ENCODE data around the gene ROR1. TPM values are rescaled to one million over a fixed set of nuclear protein-coding genes. Genes with fewer than 3 reads are reported as not detected.

The ROR1 gene
- total and polyA plus RNA-seq, 2 of the 13 experiments (the other 11 are each of a cell fraction or from before 2014, with no cell fraction given): 0.58 to 2.3 TPM

DNA sequence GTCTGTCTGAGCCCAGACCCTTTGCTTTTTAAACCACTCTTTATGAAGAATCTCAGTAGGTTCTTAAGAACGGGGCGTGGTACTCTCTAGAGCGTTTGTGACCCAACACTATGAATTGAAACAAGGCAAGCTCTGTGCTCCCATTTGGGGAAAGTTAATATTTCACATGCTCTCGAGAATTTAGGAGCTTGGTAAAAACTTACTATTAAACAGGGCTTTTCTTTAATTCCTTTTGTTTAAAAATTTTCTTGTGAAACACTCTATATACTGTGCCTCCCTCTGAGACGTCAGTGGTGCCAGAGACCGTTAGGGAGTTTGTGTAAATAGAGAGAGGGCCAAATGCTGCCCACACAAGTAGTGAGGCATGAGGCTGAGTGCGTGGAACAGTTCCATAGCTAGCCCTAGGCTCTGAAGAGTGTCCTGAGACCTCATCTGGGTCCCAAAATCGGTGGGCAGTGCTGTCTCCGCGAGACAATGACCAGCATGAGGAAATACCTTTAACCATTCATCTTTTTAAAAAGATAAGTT is 144.7 kb downstream of the ROR1 start:
- POLR2A ChIA-PET: no interaction called here
- BruUV-seq (replicated peaks): no TSS peak
- WGBS (ENCODE audit: low lambda C conversion rate): 45% methylated on average over 10 of the region's 10 CpGs
- ATAC-seq (no peak), DNase-seq (ENCODE audit: low spot score) (no peak), FAIRE-seq (no peak)
- Histone ChIP-seq H3K36me3 (replicated peaks in 1 of 2; ENCODE audit: control insufficient read depth in 1 of 2, insufficient read depth in 2 of 2, low read length in 2 of 2) (no peaks in the 10 kb centered on the region), H3K79me2 (ENCODE audit: insufficient read depth, low read length) (no peaks in the 10 kb centered on the region), H3K9ac (ENCODE audit: insufficient read depth, low read depth, low read length) (no peak overlapping the region), H3K4me3 (replicated peaks in 1 of 3; ENCODE audit: insufficient read depth in 1 of 3, low read depth in 2 of 3, low read length in 3 of 3) (no peak overlapping the region), H3K4me1 (ENCODE audit: insufficient read depth, low read length) (peaks cover 13% of the 10 kb centered on the region), H3K27me3 (ENCODE audit: control insufficient read depth in 1 of 2, insufficient read depth in 2 of 2, low read length in 2 of 2) (no peaks in the 10 kb centered on the region), H3K27ac (ENCODE audit: extremely low read length, insufficient read depth, low read length) (no peak overlapping the region), H4K20me1 (ENCODE audit: insufficient read depth, low read length) (no peaks in the 10 kb centered on the region), H3K9me3 (ENCODE audit: low read length) (no peaks in the 10 kb centered on the region), H2AFZ (ENCODE audit: low read length) (no peak overlapping the region), H3K4me2 (ENCODE audit: low read depth, low read length) (no peak overlapping the region)
- intact Hi-C loops (cut with micrococcal nuclease; ENCODE audit: unreplicated experiment): loop anchor here (5.0 to 10.0 kb wide), 2 partner anchors 301 to 326 kb away; no protein-coding TSS in a partner anchor
- CTCF ChIA-PET (ENCODE audit: low intra/inter-chr PET ratio, low total read pairs): no interaction called here
- in situ Hi-C loops (cut with HindIII; ENCODE audit: extremely low pct_ligation_motif_present, low pct_unique_long_range_greater_than_20kb): loop anchor here (25.0 kb wide), 2 partner anchors 231 to 306 kb away; no protein-coding TSS in a partner anchor
- TF ChIP-seq SP1 (IDR thresholded peaks at IDR 0.05): no peak
- TF ChIP-seq SP1 (CRISPR knock-in tag; IDR thresholded peaks at IDR 0.05): no peak
- TF ChIP-seq, protein P1, sequence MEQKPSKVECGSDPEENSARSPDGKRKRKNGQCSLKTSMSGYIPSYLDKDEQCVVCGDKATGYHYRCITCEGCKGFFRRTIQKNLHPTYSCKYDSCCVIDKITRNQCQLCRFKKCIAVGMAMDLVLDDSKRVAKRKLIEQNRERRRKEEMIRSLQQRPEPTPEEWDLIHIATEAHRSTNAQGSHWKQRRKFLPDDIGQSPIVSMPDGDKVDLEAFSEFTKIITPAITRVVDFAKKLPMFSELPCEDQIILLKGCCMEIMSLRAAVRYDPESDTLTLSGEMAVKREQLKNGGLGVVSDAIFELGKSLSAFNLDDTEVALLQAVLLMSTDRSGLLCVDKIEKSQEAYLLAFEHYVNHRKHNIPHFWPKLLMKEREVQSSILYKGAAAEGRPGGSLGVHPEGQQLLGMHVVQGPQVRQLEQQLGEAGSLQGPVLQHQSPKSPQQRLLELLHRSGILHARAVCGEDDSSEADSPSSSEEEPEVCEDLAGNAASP (CRISPR knock-in tag; IDR thresholded peaks at IDR 0.05; ENCODE audit: borderline replicate concordance): no peak
- no peak for TF ChIP-seq HMGXB3 (CRISPR knock-in tag; IDR thresholded peaks at IDR 0.05; ENCODE audit: borderline replicate concordance)
- TF ChIP-seq, protein P2, sequence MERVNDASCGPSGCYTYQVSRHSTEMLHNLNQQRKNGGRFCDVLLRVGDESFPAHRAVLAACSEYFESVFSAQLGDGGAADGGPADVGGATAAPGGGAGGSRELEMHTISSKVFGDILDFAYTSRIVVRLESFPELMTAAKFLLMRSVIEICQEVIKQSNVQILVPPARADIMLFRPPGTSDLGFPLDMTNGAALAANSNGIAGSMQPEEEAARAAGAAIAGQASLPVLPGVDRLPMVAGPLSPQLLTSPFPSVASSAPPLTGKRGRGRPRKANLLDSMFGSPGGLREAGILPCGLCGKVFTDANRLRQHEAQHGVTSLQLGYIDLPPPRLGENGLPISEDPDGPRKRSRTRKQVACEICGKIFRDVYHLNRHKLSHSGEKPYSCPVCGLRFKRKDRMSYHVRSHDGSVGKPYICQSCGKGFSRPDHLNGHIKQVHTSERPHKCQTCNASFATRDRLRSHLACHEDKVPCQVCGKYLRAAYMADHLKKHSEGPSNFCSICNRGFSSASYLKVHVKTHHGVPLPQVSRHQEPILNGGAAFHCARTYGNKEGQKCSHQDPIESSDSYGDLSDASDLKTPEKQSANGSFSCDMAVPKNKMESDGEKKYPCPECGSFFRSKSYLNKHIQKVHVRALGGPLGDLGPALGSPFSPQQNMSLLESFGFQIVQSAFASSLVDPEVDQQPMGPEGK (CRISPR knock-in tag; IDR thresholded peaks at IDR 0.05): no peak
- TF ChIP-seq FOXM1 (CRISPR knock-in tag; IDR thresholded peaks at IDR 0.05): no peak
- no peak for TF ChIP-seq SRY (CRISPR knock-in tag; IDR thresholded peaks at IDR 0.05)
- no peak for TF ChIP-seq RARG (CRISPR knock-in tag; IDR thresholded peaks at IDR 0.05; ENCODE audit: low read depth)
- no peak for TF ChIP-seq ZNF446 (CRISPR knock-in tag; IDR thresholded peaks at IDR 0.05)
- TF ChIP-seq SALL2 (CRISPR knock-in tag; IDR thresholded peaks at IDR 0.05): no peak
- TF ChIP-seq ZMYM3 (CRISPR knock-in tag; IDR thresholded peaks at IDR 0.05): no peak
- TF ChIP-seq KLF13 (CRISPR knock-in tag; IDR thresholded peaks at IDR 0.05): no peak
- no peak for TF ChIP-seq RAD51 (IDR thresholded peaks at IDR 0.05; ENCODE audit: borderline replicate concordance)
- TF ChIP-seq HMG20B (CRISPR knock-in tag; conservative IDR thresholded peaks at IDR 0.05): no peak
- TF ChIP-seq RBAK (CRISPR knock-in tag; IDR thresholded peaks at IDR 0.05): no peak
- no peak for TF ChIP-seq TBP (CRISPR knock-in tag; IDR thresholded peaks at IDR 0.05)
- no peak for TF ChIP-seq ZNF619 (CRISPR knock-in tag; IDR thresholded peaks at IDR 0.05)
- no peak for TF ChIP-seq PHF20 (CRISPR knock-in tag; IDR thresholded peaks at IDR 0.05)
- TF ChIP-seq ZNF160 (CRISPR knock-in tag; IDR thresholded peaks at IDR 0.05): no peak

Data from HepG2 (cell line).